LNCaP clone FGC (cell line): Measurements from ENCODE around the gene C2orf76.
"Not testable (repeated sequence)": the region's sequence is repeated elsewhere in the genome, so short reads cannot be mapped to it uniquely, and the experiment has no call there.

ENCODE experiments used
- DNase-seq: peaks from one replicate; pipeline ENCODE4 v3.0.0-alpha.2; 2011; ENCODE audit warnings: low read depth
- H3K4me3 ChIP-seq: 2 replicates; pipeline ENCODE4 v1.5.1; 2011; ENCODE audit warnings: mild to moderate bottlenecking, low read depth, low read length, control low read depth
- CTCF ChIP-seq: IDR thresholded peaks from 2 replicates; pipeline ENCODE4 v1.5.1; 2012; ENCODE audit warnings: mild to moderate bottlenecking; ENCODE audit not compliant: control insufficient read depth, insufficient read depth; ENCODE audit errors: extremely low read depth

Gene C2orf76

DNA sequence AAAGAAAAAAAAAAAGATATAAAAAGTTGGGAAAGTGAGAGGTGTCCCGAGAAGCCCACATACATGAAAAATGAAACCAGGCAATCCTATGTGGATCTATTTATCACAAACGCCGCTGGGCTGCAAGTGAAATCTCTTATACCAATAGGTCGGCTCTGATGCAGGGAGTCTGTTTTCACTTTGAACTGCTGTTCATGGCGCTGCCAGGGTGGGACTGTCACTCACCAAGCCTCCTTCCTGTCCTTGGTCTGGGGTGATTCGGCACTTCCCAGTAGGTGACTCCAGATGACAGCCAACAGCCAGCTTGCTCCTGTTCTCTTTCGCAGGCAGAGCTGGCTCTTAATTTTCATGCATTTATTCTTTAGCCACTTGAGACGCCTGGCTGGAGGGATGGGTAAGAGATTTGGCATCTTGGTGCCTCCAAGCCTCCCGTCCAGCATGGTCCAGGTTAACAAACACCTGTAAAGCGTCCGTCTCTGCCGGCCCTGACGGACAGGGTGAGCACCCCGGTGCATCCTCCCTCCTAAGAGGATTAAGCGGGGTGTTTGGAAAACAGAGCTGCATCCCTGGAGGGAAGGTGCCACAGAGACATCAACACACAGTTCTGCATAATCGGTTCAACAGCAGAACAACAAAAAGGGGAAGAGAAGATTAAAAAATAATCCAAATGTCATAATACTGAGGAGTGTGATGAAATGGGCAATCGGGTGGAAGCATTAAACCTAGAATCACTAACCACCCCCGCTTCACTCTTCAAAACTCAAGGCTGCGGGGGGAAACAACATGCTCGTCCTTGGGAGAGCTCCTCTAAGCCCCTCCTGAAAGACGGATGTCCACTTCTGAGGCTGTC, 84.3 kb downstream of the C2orf76 start:
- DNase-seq = no peak
- TF ChIP-seq CTCF = no peak
- no peak overlapping the region for H3K4me3 ChIP-seq

GRCh38 chr2:119280680-119281079, 86.0 kb downstream of the C2orf76 start:
- no peak for TF ChIP-seq CTCF
- H3K4me3 ChIP-seq = no peak overlapping the region
- DNase-seq = no peak

DNA sequence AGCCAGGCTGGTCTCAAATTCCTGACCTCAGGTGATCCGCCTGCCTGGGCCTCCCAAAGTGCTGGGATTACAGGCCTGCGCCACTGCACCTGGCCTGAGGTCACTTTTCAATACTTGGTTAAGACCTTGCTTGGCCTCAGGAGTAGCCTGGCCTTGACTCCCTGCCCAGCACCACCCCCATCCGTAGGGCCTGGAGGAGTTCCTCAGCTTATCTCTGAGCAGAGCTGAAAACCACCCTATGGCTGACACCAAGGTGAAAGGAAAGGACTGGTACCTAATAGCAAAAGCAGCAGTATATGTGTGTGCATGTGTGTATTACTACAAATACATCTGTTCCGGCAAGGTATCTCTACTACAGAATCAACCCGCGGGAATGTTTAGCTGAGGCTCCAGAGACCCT, 87.0 kb downstream of the C2orf76 start:
- no peak for TF ChIP-seq CTCF
- no peak overlapping the region for H3K4me3 ChIP-seq
- DNase-seq = no peak

DNA sequence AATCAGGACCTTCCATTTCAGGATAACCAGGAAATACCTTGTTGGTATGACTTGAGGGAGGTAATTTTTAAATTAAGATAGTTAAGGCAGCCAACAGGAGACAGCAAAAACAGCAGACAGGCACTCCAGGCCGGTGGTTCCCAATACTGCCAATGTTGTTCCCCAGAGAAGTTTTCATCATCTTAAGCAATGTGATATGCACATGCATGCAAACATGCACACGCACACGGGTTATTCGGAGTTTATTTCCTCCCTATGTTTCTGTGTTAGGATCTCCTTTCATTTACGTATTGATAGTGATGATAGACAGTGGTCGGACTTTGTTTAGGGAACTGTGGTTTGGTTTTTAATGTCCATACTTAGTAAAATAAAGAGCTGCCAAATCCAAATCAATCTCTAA, 87.7 kb downstream of the C2orf76 start:
- TF ChIP-seq CTCF = no peak
- no peak overlapping the region for H3K4me3 ChIP-seq
- no peak for DNase-seq

DNA sequence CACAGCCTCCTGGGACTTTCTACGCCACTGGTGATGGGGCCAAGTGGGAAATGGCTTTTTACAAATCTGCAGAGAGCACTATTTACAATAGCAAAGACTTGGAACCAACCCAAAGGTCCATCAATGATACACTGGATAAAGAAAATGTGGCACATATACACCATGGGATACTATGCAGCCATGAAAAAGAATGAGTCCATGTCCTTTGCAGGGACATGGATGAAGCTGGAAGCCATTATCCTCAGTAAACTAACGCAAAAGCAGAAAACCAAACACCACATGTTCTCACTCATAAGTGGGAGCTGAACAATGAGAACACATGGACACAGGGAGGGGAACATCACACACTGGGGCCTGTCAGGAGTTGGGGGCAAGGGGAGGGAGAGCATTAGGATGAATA, 88.2 kb downstream of the C2orf76 start:
- DNase-seq, H3K4me3 ChIP-seq: not testable (repeated sequence)

- no peak for DNase-seq
- no peak overlapping the region for H3K4me3 ChIP-seq
- TF ChIP-seq CTCF = no peak
Observed at GRCh38 chr2:119276864-119277263, 89.8 kb downstream of the C2orf76 start.

- TF ChIP-seq CTCF = no peak
- no peak overlapping the region for H3K4me3 ChIP-seq
- no peak for DNase-seq
Observed at GRCh38 chr2:119267604-119268003, 99.0 kb downstream of the C2orf76 start.
